Lower lobe of right lung (tissue), 2 donors: Measurements from ENCODE around the gene SS18. TPM values are rescaled to one million over a fixed set of nuclear protein-coding genes. Genes with fewer than 3 reads are reported as not detected.

Experiments
- ATAC-seq, 2 donors: fragments of 200-7000 bp; cut with Tn5 transposase; one replicate each; pipeline ENCODE4 v1.9.1; 2020 to 2022; ENCODE audit warnings: mild to moderate bottlenecking in 2 of 2, moderate library complexity in 2 of 2
- DNase-seq: peaks from one replicate; pipeline ENCODE4 v3.0.0-alpha.2; 2020
- H3K27ac ChIP-seq: fragments of 200-600 bp; one replicate; pipeline ENCODE4 v1.8.0; 2022
- H3K27me3 ChIP-seq: fragments of 200-600 bp; one replicate; pipeline ENCODE4 v1.8.0; 2022; ENCODE audit warnings: low read depth
- H3K36me3 ChIP-seq: fragments of 200-600 bp; one replicate; pipeline ENCODE4 v1.8.0; 2022; ENCODE audit warnings: mild to moderate bottlenecking
- H3K4me1 ChIP-seq: fragments of 200-600 bp; one replicate; pipeline ENCODE4 v1.8.0; 2022
- H3K4me3 ChIP-seq: fragments of 200-600 bp; one replicate; pipeline ENCODE4 v1.8.0; 2022; ENCODE audit warnings: mild to moderate bottlenecking
- H3K9me3 ChIP-seq: fragments of 200-600 bp; one replicate; pipeline ENCODE4 v1.8.0; 2022
- intact Hi-C: fragments of 100-400 bp; cut with DNase I; formaldehyde crosslinking; loops from one replicate; pipeline ENCODE4 v1.11.0; 2022
- total RNA-seq: library from RNA; stranded (reverse); fragmentation: NEBNext Ultra II Directional; extraction: Animal tissue kit (Norgen Biotek cat#: 25700); gene quantifications from one replicate; pipeline ENCODE4 v1.2.1, GENCODE V29; 2021
- TF ChIP-seq, protein P1 (sequence below): fragments of 200-600 bp; IDR thresholded peaks from one replicate; pipeline ENCODE4 v1.8.0; 2022; ENCODE audit warnings: antibody characterized with exemption, mild to moderate bottlenecking
- donor health status: DM: no; HTN: yes; CAD: no; lungs with severe emphysema.

Gene SS18
- total RNA-seq, 1 donor from 2014 or later = 57.1 TPM

GRCh38 chr18:26034850-26035497, 55.4 kb downstream of the SS18 start:
- Histone ChIP-seq H3K27me3 (no peaks in the 10 kb centered on the region), H3K4me1 (no peaks in the 10 kb centered on the region), H3K27ac (no peak overlapping the region), H3K36me3 (peaks cover 80% of the 10 kb centered on the region), H3K4me3 (no peak overlapping the region), H3K9me3 (no peaks in the 10 kb centered on the region)
- ATAC-seq (no peak), DNase-seq (no peak)
- intact Hi-C loops = no loop called here
- TF ChIP-seq, protein P1, sequence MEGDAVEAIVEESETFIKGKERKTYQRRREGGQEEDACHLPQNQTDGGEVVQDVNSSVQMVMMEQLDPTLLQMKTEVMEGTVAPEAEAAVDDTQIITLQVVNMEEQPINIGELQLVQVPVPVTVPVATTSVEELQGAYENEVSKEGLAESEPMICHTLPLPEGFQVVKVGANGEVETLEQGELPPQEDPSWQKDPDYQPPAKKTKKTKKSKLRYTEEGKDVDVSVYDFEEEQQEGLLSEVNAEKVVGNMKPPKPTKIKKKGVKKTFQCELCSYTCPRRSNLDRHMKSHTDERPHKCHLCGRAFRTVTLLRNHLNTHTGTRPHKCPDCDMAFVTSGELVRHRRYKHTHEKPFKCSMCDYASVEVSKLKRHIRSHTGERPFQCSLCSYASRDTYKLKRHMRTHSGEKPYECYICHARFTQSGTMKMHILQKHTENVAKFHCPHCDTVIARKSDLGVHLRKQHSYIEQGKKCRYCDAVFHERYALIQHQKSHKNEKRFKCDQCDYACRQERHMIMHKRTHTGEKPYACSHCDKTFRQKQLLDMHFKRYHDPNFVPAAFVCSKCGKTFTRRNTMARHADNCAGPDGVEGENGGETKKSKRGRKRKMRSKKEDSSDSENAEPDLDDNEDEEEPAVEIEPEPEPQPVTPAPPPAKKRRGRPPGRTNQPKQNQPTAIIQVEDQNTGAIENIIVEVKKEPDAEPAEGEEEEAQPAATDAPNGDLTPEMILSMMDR = no peak

DNA sequence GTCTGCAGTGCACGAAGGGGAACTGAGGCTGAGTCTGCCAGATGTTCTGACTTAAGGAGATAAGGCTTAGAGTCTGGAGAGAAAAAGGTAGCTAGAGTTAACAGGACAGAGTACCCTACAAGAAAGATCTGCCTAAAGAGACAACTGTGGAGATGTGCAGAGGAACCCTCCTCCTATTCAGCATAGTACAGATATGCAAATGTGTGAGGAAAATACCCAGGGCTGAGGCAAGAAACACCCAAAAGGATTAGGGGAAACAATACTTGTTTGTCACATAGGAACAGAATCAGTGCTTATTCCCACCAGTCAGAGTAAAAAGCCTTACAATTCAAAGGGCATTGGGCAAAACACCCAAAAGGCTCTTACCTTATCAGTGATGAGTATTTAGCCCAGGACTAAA, 67.8 kb downstream of the SS18 start:
- intact Hi-C loops = no loop called here
- DNase-seq (no peak), ATAC-seq (no peak)
- TF ChIP-seq, protein P1 = no peak
- H3K27me3 ChIP-seq = no peaks in the 10 kb centered on the region
- H3K36me3 ChIP-seq = peaks cover 85% of the 10 kb centered on the region
- no peaks in the 10 kb centered on the region for H3K9me3 ChIP-seq
- no peak overlapping the region for H3K27ac ChIP-seq
- peaks cover 7% of the 10 kb centered on the region for H3K4me1 ChIP-seq
- H3K4me3 ChIP-seq = no peak overlapping the region

DNA sequence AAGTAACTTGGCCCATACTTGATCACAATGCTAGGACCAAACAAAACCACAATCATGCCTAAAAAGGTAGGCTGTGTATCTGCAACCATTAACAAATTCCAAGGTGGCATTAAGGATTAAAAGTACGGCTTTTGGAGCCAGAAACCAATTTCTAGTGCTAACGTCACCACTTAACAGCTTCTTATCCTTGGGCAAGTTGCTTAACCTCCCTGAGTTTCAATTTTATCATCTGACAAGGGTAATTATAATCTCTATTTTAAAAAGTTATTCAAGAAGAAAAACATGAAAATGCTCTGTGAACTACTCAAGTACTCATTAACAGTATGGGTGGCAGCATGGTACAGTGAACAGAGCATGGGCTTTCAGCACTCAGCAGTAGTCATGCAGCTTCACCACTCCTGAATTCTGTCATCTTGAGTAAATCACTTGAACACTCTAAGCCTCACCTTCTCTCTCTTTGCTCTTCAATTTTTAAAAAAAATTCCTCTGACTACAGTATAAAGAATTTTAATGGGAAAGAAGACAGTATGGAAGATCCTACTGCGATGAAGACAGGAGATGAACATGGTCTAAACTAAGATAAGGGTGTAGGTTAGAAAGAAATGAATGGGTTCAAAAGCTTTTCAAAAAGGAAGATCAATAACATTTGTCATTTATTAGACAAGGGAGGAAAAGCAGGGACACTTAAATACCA, 69.2 kb downstream of the SS18 start:
- Histone ChIP-seq H3K4me1 (peaks cover 7% of the 10 kb centered on the region), H3K27me3 (no peaks in the 10 kb centered on the region), H3K36me3 (peaks cover 93% of the 10 kb centered on the region), H3K27ac (no peak overlapping the region), H3K9me3 (no peaks in the 10 kb centered on the region), H3K4me3 (no peak overlapping the region)
- ATAC-seq = peak; percentile 74 to 75
- intact Hi-C loops = no loop called here
- DNase-seq = no peak
- TF ChIP-seq, protein P1 = no peak

- ATAC-seq (no peak), DNase-seq (no peak)
- no peaks in the 10 kb centered on the region for H3K27me3 ChIP-seq
- no peak overlapping the region for H3K4me3 ChIP-seq
- TF ChIP-seq, protein P1 = no peak
- no peak overlapping the region for H3K27ac ChIP-seq
- intact Hi-C loops = no loop called here
- peaks cover 85% of the 10 kb centered on the region for H3K36me3 ChIP-seq
- H3K9me3 ChIP-seq = no peaks in the 10 kb centered on the region
- peaks cover 7% of the 10 kb centered on the region for H3K4me1 ChIP-seq
These were observed 72.5 kb downstream of the SS18 start for GRCh38 chr18:26017929-26018328.

GRCh38 chr18:26014462-26014861, 76.0 kb downstream of the SS18 start:
- no peaks in the 10 kb centered on the region for H3K9me3 ChIP-seq
- no peaks in the 10 kb centered on the region for H3K4me1 ChIP-seq
- intact Hi-C loops = no loop called here

More at GRCh38 chr18:26014462-26014861, 76.0 kb downstream of the SS18 start:
- no peak for ATAC-seq
- Histone ChIP-seq H3K27ac (no peak overlapping the region), H3K36me3 (peaks cover 52% of the 10 kb centered on the region), H3K4me3 (no peak overlapping the region), H3K27me3 (no peaks in the 10 kb centered on the region)
- TF ChIP-seq, protein P1 = no peak
- DNase-seq = no peak
